Measurements from ENCODE around the gene CHST11. TPM values are rescaled to one million over a fixed set of nuclear protein-coding genes. Genes with fewer than 3 reads are reported as not detected.
A peak's percentile ranks its signal among the peaks of the same experiment; 100 is the strongest.

The CHST11 gene
- total and polyA plus RNA-seq, 2 of the 4 experiments (the other 2 are of a cell fraction): 1.4 to 2.7 TPM

DNA sequence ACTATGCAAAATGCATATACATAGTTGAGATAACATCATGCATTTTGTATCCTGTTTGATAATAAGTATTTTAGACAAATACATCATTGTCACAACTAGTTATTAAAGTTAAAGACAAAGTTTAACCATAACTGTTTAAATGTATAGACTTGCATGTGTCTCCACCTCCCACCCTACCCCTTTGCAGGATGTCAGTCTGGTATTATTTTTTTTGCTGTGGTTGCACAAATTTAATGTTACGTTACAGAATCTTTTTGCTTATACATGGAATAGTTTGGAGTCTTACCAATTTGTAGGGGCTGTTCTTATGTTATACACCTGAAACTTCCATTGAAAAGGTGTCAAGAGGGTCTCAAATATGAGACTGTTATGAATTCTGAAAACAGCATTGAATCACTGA is 5.6 kb downstream of the CHST11 start:
- ATAC-seq (ENCODE audit: low read depth) (no peak), DNase-seq (no peak)
- intact Hi-C loops (cut with micrococcal nuclease) (no loop called here), dilution Hi-C loops (cut with HindIII; ENCODE audit: low sequenced_read_pairs, unreplicated experiment) (no loop called here), in situ Hi-C loops (cut with MboI; ENCODE audit: low sequenced_read_pairs) (no loop called here)
- no peak overlapping the region for H3K4me3 ChIP-seq (ENCODE audit: insufficient read depth, low read depth, low read length)
- H4K91ac ChIP-seq (ENCODE audit: insufficient read depth, low read depth, low read length): no peak overlapping the region
- H2AFZ ChIP-seq (replicated peaks; ENCODE audit: low read length, poor library complexity): no peak overlapping the region
- no peak overlapping the region for H2BK120ac ChIP-seq (ENCODE audit: low read depth, low read length)
- H3K23ac ChIP-seq (ENCODE audit: low read depth, low read length): no peak overlapping the region
- no peaks in the 10 kb centered on the region for H3K36me3 ChIP-seq (ENCODE audit: control insufficient read depth, insufficient read depth, low read length)
- H2AK5ac ChIP-seq (ENCODE audit: low read depth, low read length): no peak overlapping the region
- TF ChIP-seq RCOR1 (IDR thresholded peaks at IDR 0.05; ENCODE audit: insufficient replicate concordance, low read length) (no peak), RAD21 (IDR thresholded peaks at IDR 0.05; ENCODE audit: low read length) (no peak), MAFK (IDR thresholded peaks at IDR 0.05; ENCODE audit: low read depth, low read length) (peak; percentile 93), RFX5 (IDR thresholded peaks at IDR 0.05; ENCODE audit: low read depth, low read length) (no peak), CHD1 (IDR thresholded peaks at IDR 0.05; ENCODE audit: low read depth, low read length) (no peak)
- TF ChIP-seq, protein P1, sequence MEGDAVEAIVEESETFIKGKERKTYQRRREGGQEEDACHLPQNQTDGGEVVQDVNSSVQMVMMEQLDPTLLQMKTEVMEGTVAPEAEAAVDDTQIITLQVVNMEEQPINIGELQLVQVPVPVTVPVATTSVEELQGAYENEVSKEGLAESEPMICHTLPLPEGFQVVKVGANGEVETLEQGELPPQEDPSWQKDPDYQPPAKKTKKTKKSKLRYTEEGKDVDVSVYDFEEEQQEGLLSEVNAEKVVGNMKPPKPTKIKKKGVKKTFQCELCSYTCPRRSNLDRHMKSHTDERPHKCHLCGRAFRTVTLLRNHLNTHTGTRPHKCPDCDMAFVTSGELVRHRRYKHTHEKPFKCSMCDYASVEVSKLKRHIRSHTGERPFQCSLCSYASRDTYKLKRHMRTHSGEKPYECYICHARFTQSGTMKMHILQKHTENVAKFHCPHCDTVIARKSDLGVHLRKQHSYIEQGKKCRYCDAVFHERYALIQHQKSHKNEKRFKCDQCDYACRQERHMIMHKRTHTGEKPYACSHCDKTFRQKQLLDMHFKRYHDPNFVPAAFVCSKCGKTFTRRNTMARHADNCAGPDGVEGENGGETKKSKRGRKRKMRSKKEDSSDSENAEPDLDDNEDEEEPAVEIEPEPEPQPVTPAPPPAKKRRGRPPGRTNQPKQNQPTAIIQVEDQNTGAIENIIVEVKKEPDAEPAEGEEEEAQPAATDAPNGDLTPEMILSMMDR (conservative IDR thresholded peaks at IDR 0.05; ENCODE audit: low read depth, low read length): no peak
- TF ChIP-seq, protein P2, sequence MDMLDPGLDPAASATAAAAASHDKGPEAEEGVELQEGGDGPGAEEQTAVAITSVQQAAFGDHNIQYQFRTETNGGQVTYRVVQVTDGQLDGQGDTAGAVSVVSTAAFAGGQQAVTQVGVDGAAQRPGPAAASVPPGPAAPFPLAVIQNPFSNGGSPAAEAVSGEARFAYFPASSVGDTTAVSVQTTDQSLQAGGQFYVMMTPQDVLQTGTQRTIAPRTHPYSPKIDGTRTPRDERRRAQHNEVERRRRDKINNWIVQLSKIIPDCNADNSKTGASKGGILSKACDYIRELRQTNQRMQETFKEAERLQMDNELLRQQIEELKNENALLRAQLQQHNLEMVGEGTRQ (IDR thresholded peaks at IDR 0.05; ENCODE audit: low read depth, low read length): no peak
- H3K9me3 ChIP-seq (ENCODE audit: control insufficient read depth, insufficient read depth, low read length): no peaks in the 10 kb centered on the region
- H2BK15ac ChIP-seq (ENCODE audit: low read depth, low read length): no peak overlapping the region
- no peak overlapping the region for H3K14ac ChIP-seq (replicated peaks; ENCODE audit: low read depth, low read length)
- BruUV-seq (replicated peaks): no TSS peak
- no peak overlapping the region for H2AK9ac ChIP-seq (replicated peaks; ENCODE audit: low read depth, low read length, poor library complexity)
- ChIA-PET POLR2A (ENCODE audit: unreplicated experiment) (no interaction called here), CTCF (no interaction called here)
- H4K5ac ChIP-seq (ENCODE audit: low read depth, low read length): no peak overlapping the region
- H3K79me1 ChIP-seq (ENCODE audit: low read depth in 1 of 2, low read length in 2 of 2): peaks cover 0 to 6% of the 10 kb centered on the region in 2 experiments; a peak in 1 of 4 replicates
- peaks cover 14% of the 10 kb centered on the region for H3K27me3 ChIP-seq (ENCODE audit: control insufficient read depth, insufficient read depth, low read length)
- no peak overlapping the region for H3K27ac ChIP-seq (ENCODE audit: insufficient read depth, low read length)
- no peaks in the 10 kb centered on the region for H3K4me1 ChIP-seq (ENCODE audit: control insufficient read depth, insufficient read depth, low read length)
- no peak overlapping the region for H3K4ac ChIP-seq (ENCODE audit: low read depth, low read length)
- no peak overlapping the region for H3K18ac ChIP-seq (ENCODE audit: low read depth, low read length)
- no peak overlapping the region for H4K8ac ChIP-seq (ENCODE audit: low read depth in 2 of 2, low read length in 2 of 2)
- H3K9ac ChIP-seq (ENCODE audit: low read depth, low read length): no peak overlapping the region
- no peak overlapping the region for H3K56ac ChIP-seq (ENCODE audit: extremely low read depth, insufficient read depth, low read length)
- H2BK20ac ChIP-seq (ENCODE audit: low read depth, low read length): no peak overlapping the region
- H4K20me1 ChIP-seq (ENCODE audit: insufficient read depth, low read length): no peaks in the 10 kb centered on the region
- no peak overlapping the region for H3K4me2 ChIP-seq (ENCODE audit: low read depth, low read length)
- WGBS, 2 experiments (ENCODE audit: extremely low coverage in 2 of 2, insufficient read length in 1 of 2): no CpG with 5 or more reads among the region's 1 CpG
- H2BK5ac ChIP-seq (ENCODE audit: low read depth, low read length, poor library complexity, severe bottlenecking): no peak overlapping the region
- H3K9me1 ChIP-seq (ENCODE audit: insufficient read depth, low read length): no peaks in the 10 kb centered on the region
